H9 (cell line): ENCODE results near the gene C20orf173. TPM values are rescaled to one million over a fixed set of nuclear protein-coding genes. Genes with fewer than 3 reads are reported as not detected.

Experiments
- DNase-seq: peaks from one replicate; pipeline ENCODE4 v3.0.0-alpha.2; 2017
- H2AFZ ChIP-seq: one replicate; pipeline ENCODE4 v1.6.1; 2013; ENCODE audit warnings: mild to moderate bottlenecking, low read length, control low read depth, moderate library complexity
- H2AK5ac ChIP-seq: 2 replicates; pipeline ENCODE4 v1.6.1; 2013; ENCODE audit warnings: low read length, control low read depth, mixed read lengths; ENCODE audit not compliant: insufficient read length
- H2BK120ac ChIP-seq: one replicate; pipeline ENCODE4 v1.6.1; 2013; ENCODE audit warnings: low read depth, mild to moderate bottlenecking, low read length, control low read depth, inconsistent platforms; ENCODE audit not compliant: poor library complexity, severe bottlenecking
- H2BK12ac ChIP-seq: 2 replicates; pipeline ENCODE4 v1.6.1; 2013; ENCODE audit warnings: low read length, control low read depth, mixed read lengths, low read depth; ENCODE audit not compliant: insufficient read length
- H2BK15ac ChIP-seq: 2 replicates; pipeline ENCODE4 v1.6.1; 2013; ENCODE audit warnings: low read depth, low read length, control low read depth
- H2BK20ac ChIP-seq: one replicate; pipeline ENCODE4 v1.6.1; 2013; ENCODE audit warnings: low read depth, mild to moderate bottlenecking, low read length, control low read depth, inconsistent platforms; ENCODE audit not compliant: poor library complexity, severe bottlenecking
- H2BK5ac ChIP-seq: 2 replicates; pipeline ENCODE4 v1.6.1; 2013; ENCODE audit warnings: low read length, control low read depth, mixed read lengths; ENCODE audit not compliant: insufficient read length
- H3K14ac ChIP-seq: 2 replicates; pipeline ENCODE4 v1.6.1; 2013; ENCODE audit warnings: low read length, control low read depth; ENCODE audit not compliant: insufficient read depth
- H3K18ac ChIP-seq: 2 replicates; pipeline ENCODE4 v1.6.1; 2013; ENCODE audit warnings: low read depth, mild to moderate bottlenecking, mixed read lengths, low read length, control low read depth; ENCODE audit not compliant: insufficient read length
- H3K23ac ChIP-seq: 2 replicates; pipeline ENCODE4 v1.6.1; 2013; ENCODE audit warnings: low read length, control low read depth, mixed read lengths, low read depth; ENCODE audit not compliant: insufficient read length
- H3K23me2 ChIP-seq: 2 replicates; pipeline ENCODE4 v1.6.1; 2013; ENCODE audit warnings: low read depth, mild to moderate bottlenecking, mixed read lengths, low read length, control low read depth; ENCODE audit not compliant: insufficient read length, poor library complexity, severe bottlenecking
- H3K27ac ChIP-seq: 2 replicates; pipeline ENCODE4 v1.5.1; 2013; ENCODE audit warnings: low read length, control low read depth, mixed read lengths, low read depth; ENCODE audit not compliant: insufficient read length
- H3K27me3 ChIP-seq: 2 replicates; pipeline ENCODE4 v1.6.1; 2013; ENCODE audit warnings: low read length, control low read depth, inconsistent platforms; ENCODE audit not compliant: insufficient read depth
- H3K4ac ChIP-seq: 2 replicates; pipeline ENCODE4 v1.6.1; 2013; ENCODE audit warnings: low read depth, mild to moderate bottlenecking, control low read depth, inconsistent platforms, low read length, moderate library complexity
- H3K4me1 ChIP-seq: 2 replicates; pipeline ENCODE4 v1.6.1; 2013; ENCODE audit warnings: low read length, control low read depth, inconsistent platforms; ENCODE audit not compliant: insufficient read depth
- H3K4me2 ChIP-seq: 2 replicates; pipeline ENCODE4 v1.6.1; 2013; ENCODE audit warnings: low read length, control low read depth, mixed read lengths; ENCODE audit not compliant: insufficient read length, insufficient read depth
- H3K56ac ChIP-seq: 2 replicates; pipeline ENCODE4 v1.6.1; 2013; ENCODE audit warnings: low read depth, mild to moderate bottlenecking, mixed read lengths, low read length, control low read depth; ENCODE audit not compliant: insufficient read length
- H3K79me1 ChIP-seq: 2 replicates; pipeline ENCODE4 v1.6.1; 2013; ENCODE audit warnings: low read depth, mild to moderate bottlenecking, moderate library complexity, low read length, control low read depth, inconsistent platforms; ENCODE audit not compliant: insufficient read depth, poor library complexity, severe bottlenecking
- H3K79me2 ChIP-seq: 2 replicates; pipeline ENCODE4 v1.6.1; 2013; ENCODE audit warnings: low read length, control low read depth, inconsistent platforms; ENCODE audit not compliant: insufficient read depth
- H3K9ac ChIP-seq: 2 replicates; pipeline ENCODE4 v1.6.1; 2013; ENCODE audit warnings: low read length, control low read depth, mixed read lengths; ENCODE audit not compliant: insufficient read length; ENCODE audit errors: extremely low read depth
- H3K9me3 ChIP-seq: one replicate; pipeline ENCODE4 v1.6.1; 2013; ENCODE audit warnings: low read depth, low read length, inconsistent platforms; ENCODE audit not compliant: control insufficient read depth
- H3T11ph ChIP-seq: one replicate; pipeline ENCODE4 v1.6.1; 2013; ENCODE audit warnings: mild to moderate bottlenecking, low read length, control low read depth, inconsistent platforms
- H4K20me1 ChIP-seq: one replicate; pipeline ENCODE4 v1.6.1; 2013; ENCODE audit not compliant: control insufficient read depth, insufficient read length, insufficient read depth
- H4K5ac ChIP-seq: 2 replicates; pipeline ENCODE4 v1.6.1; 2013; ENCODE audit warnings: low read depth, mild to moderate bottlenecking, mixed read lengths, low read length, control low read depth; ENCODE audit not compliant: insufficient read length
- H4K8ac ChIP-seq: replicated peaks from 2 replicates; pipeline ENCODE4 v1.6.1; 2013; ENCODE audit warnings: low read length, control low read depth, mixed read lengths, low read depth; ENCODE audit not compliant: insufficient read length
- H4K91ac ChIP-seq: 2 replicates; pipeline ENCODE4 v1.6.1; 2013; ENCODE audit warnings: low read depth, mild to moderate bottlenecking, moderate library complexity, mixed read lengths, low read length, control low read depth; ENCODE audit not compliant: insufficient read length
- H3K27ac Mint-ChIP-seq, 3 experiments: 2 replicates in 2 of 3; 3 replicates in 1 of 3; pipeline ENCODE4 v1.8.0; 2020 to 2021; ENCODE audit warnings: mixed read lengths in 3 of 3, mild to moderate bottlenecking in 1 of 3, moderate library complexity in 1 of 3
- H3K27me3 Mint-ChIP-seq: 2 replicates; pipeline ENCODE4 v1.8.0; 2021; ENCODE audit warnings: low read depth, mild to moderate bottlenecking, moderate library complexity, mixed read lengths
- H3K36me3 Mint-ChIP-seq, 3 experiments: 2 replicates in 2 of 3; 3 replicates in 1 of 3; pipeline ENCODE4 v1.8.0; 2020 to 2021; ENCODE audit warnings: low read depth in 3 of 3, mixed read lengths in 3 of 3; ENCODE audit not compliant: insufficient read depth in 1 of 3
- H3K4me1 Mint-ChIP-seq, 2 experiments: 2 replicates each; pipeline ENCODE4 v1.8.0; 2020; ENCODE audit warnings: mixed read lengths in 2 of 2
- H3K4me3 Mint-ChIP-seq, 2 experiments: 2 replicates in 1 of 2; 3 replicates in 1 of 2; pipeline ENCODE4 v1.8.0; 2020 to 2021; ENCODE audit warnings: mild to moderate bottlenecking in 2 of 2, mixed read lengths in 2 of 2, moderate library complexity in 1 of 2
- H3K9me3 Mint-ChIP-seq, 2 experiments: 2 replicates in 1 of 2; 3 replicates in 1 of 2; pipeline ENCODE4 v1.8.0; 2020; ENCODE audit warnings: mild to moderate bottlenecking in 2 of 2, mixed read lengths in 2 of 2, moderate library complexity in 1 of 2
- CTCF ChIP-seq: fragments of 200-600 bp; sonication (generic); conservative IDR thresholded peaks from 3 replicates; pipeline ENCODE4 v1.8.0; 2021; ENCODE audit warnings: antibody characterized with exemption, mild to moderate bottlenecking
- WGBS: extraction: QIAGEN DNeasy Blood & Tissue Kit; methylation state at CpG from one replicate; pipeline ENCODE4 v1.1.7; 2013; ENCODE audit warnings: missing lambda C conversion rate, low lambda C conversion rate, mixed read lengths; ENCODE audit not compliant: insufficient read length; ENCODE audit errors: extremely low coverage; 5-methylcytosine and 5-hydroxymethylcytosine counted together
- total RNA-seq: library from RNA; stranded (reverse); gene quantifications from 2 replicates; pipeline ENCODE4 v1.2.1, GENCODE V29; 2021

The C20orf173 gene
- total RNA-seq, 1 experiment from 2014 or later: not detected

GRCh38 chr20:35561268-35561667, 31.8 kb upstream of the C20orf173 start:
- H3K23ac ChIP-seq: no peak overlapping the region
- no peaks in the 10 kb centered on the region for H3K9me3 ChIP-seq
- no peak overlapping the region for H3K18ac ChIP-seq
- Mint-ChIP-seq H3K27me3 (peaks cover 3% of the 10 kb centered on the region), H3K9me3 (no peaks in the 10 kb centered on the region), H3K4me1 (peaks cover 7 to 13% of the 10 kb centered on the region in 2 experiments), H3K4me3 (no peak overlapping the region), H3K27ac (peak overlapping the region in 2 of 3 experiments; percentile 28 to 55; a peak in 2 of 7 replicates), H3K36me3 (peaks cover 14 to 25% (median 24%) of the 10 kb centered on the region in 3 experiments)
- no peak overlapping the region for H4K5ac ChIP-seq
- no peak overlapping the region for H2BK15ac ChIP-seq
- H3K27me3 ChIP-seq: no peaks in the 10 kb centered on the region
- no peak overlapping the region for H3K27ac ChIP-seq
- no peaks in the 10 kb centered on the region for H4K20me1 ChIP-seq
- H2BK5ac ChIP-seq: no peak overlapping the region
- H2BK20ac ChIP-seq: no peak overlapping the region
- H3K79me2 ChIP-seq: no peaks in the 10 kb centered on the region
- H2AFZ ChIP-seq: no peak overlapping the region
- H2AK5ac ChIP-seq: no peak overlapping the region
- no peak overlapping the region for H3K4me2 ChIP-seq
- no peak overlapping the region for H2BK120ac ChIP-seq
- peak; percentile 58 for TF ChIP-seq CTCF
- no CpG with 5 or more reads among the region's 7 CpGs for WGBS
- H3K4ac ChIP-seq: no peak overlapping the region
- no peak overlapping the region for H4K91ac ChIP-seq
- no peak overlapping the region for H2BK12ac ChIP-seq
- no peaks in the 10 kb centered on the region for H3K4me1 ChIP-seq
- H3K23me2 ChIP-seq: no peaks in the 10 kb centered on the region
- no peak overlapping the region for H3K14ac ChIP-seq
- no peak overlapping the region for H4K8ac ChIP-seq
- H3T11ph ChIP-seq: no peak overlapping the region
- no peaks in the 10 kb centered on the region for H3K79me1 ChIP-seq
- H3K56ac ChIP-seq: no peak overlapping the region
- no peak overlapping the region for H3K9ac ChIP-seq
- peak; percentile 75 for DNase-seq
